Heart left ventricle (tissue), 13 donors: Measurements from ENCODE around the gene PAMR1.

ENCODE experiments used
- POLR2A ChIP-seq, 2 donors: fragments of 450-650 bp; IDR thresholded peaks; one replicate each; pipeline ENCODE4 v1.6.1; 2017; ENCODE audit warnings: antibody characterized with exemption in 2 of 2, mild to moderate bottlenecking in 2 of 2, moderate library complexity in 2 of 2
- TF ChIP-seq, protein P1 (sequence below), 12 donors: fragments of 200-600 bp; sonication (generic) in 4 of 12; IDR thresholded peaks; one replicate each; pipeline versions ENCODE4 v1.5.0 to v1.8.0; 2018 to 2022; ENCODE audit warnings: antibody characterized with exemption in 12 of 12, mild to moderate bottlenecking in 5 of 12
- donor health status: ischemic (EF 13 %, LVEDD 7.1; RV severe dilation, severe dysfunction).
- donor health status: DM: no; HTN: yes; CAD: no.
- donor health status: DM: no; HTN: no; CAD: no.
- donor health status: ischemic (EF 25% LVEDD 6.9; RV normal size, moderate dysfunction).
- donor health status: ischemic (EF 25% LVEDD 5.7; RV mildly dilated, moderate dysfunction).
- donor health status: ischemic (EF 35%, LVEDD 5.7; RV mildly dilated, moderate dysfunction).
- donor health status: nonischemic (EF 11% LVEDD 7.7; RV severe dilation, severe dysfunction).
- donor health status: DM: yes; HTN: yes; CAD: no.
- donor health status: PGD.
- donor health status: ischemic (EF 29% LVEDD 5.4; RV normal size, mild dysfunction).
- donor health status: nonischemic (EF 23%, LVEDD 6.1; RV moderate dilation, normal function).

DNA sequence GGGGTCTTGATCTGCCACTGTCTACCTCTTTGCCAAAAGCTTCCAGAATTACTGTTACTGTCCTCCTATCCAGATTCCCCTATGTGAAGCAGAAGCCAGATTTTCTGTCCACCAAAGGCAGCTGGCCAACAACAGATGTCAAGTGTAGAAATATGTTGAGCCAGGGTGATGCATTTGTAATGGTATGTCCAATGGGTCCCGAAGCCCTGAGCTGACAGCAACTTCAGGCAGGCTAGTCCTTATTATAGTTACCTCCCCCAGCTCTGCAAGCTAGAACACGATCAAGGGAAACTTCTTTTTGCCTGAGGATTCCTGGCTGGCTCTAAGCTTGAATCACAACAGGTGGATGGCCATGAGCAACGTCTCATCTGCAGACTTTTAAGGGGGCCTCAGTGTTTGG lies 10.2 kb downstream of the PAMR1 start:
- no peak for TF ChIP-seq POLR2A (IDR thresholded peaks at IDR 0.05)
- TF ChIP-seq, protein P1, sequence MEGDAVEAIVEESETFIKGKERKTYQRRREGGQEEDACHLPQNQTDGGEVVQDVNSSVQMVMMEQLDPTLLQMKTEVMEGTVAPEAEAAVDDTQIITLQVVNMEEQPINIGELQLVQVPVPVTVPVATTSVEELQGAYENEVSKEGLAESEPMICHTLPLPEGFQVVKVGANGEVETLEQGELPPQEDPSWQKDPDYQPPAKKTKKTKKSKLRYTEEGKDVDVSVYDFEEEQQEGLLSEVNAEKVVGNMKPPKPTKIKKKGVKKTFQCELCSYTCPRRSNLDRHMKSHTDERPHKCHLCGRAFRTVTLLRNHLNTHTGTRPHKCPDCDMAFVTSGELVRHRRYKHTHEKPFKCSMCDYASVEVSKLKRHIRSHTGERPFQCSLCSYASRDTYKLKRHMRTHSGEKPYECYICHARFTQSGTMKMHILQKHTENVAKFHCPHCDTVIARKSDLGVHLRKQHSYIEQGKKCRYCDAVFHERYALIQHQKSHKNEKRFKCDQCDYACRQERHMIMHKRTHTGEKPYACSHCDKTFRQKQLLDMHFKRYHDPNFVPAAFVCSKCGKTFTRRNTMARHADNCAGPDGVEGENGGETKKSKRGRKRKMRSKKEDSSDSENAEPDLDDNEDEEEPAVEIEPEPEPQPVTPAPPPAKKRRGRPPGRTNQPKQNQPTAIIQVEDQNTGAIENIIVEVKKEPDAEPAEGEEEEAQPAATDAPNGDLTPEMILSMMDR (IDR thresholded peaks at IDR 0.05) = no peak
